ENCODE results near the gene OR51T1. TPM values are rescaled to one million over a fixed set of nuclear protein-coding genes. Genes with fewer than 3 reads are reported as not detected.

The OR51T1 gene
- total and polyA plus RNA-seq, 4 donors, result not detected

GRCh38 chr11:4922304-4922703, 40.6 kb downstream of the OR51T1 start:
- no peak for DNase-seq (ENCODE audit: low read depth in 4 of 6, low spot score in 6 of 6)
- no peaks in the 10 kb centered on the region for H3K4me1 ChIP-seq (ENCODE audit: control insufficient read depth, insufficient read depth, low read length)
- no peak overlapping the region for H3K4me3 ChIP-seq (ENCODE audit: low read depth, low read length)
- no peak overlapping the region for H3K27ac ChIP-seq (ENCODE audit: low read depth, low read length)
- H3K27me3 ChIP-seq (ENCODE audit: control insufficient read depth, insufficient read depth, low read length), result no peaks in the 10 kb centered on the region
- H3K9me3 ChIP-seq (ENCODE audit: control insufficient read depth, insufficient read depth, low read length), result no peaks in the 10 kb centered on the region
- no CpG with 5 or more reads among the region's 1 CpG for WGBS (ENCODE audit: insufficient coverage)
- H3K36me3 ChIP-seq (ENCODE audit: control insufficient read depth, insufficient read depth, low read length), result no peaks in the 10 kb centered on the region

- DNase-seq (ENCODE audit: low read depth in 4 of 6, low spot score in 6 of 6), result no peak
- no peaks in the 10 kb centered on the region for H3K9me3 ChIP-seq (ENCODE audit: control insufficient read depth, insufficient read depth, low read length)
- no peak within 1 kb of the TSS for H3K4me3 ChIP-seq (ENCODE audit: low read depth, low read length)
- H3K4me1 ChIP-seq (ENCODE audit: control insufficient read depth, insufficient read depth, low read length), result no peaks in the 10 kb centered on the region
- H3K27ac ChIP-seq (ENCODE audit: low read depth, low read length), result no peak within 1 kb of the TSS
- WGBS (ENCODE audit: insufficient coverage), result 100% methylated on average over 1 of the region's 1 CpG
- no peaks in the 10 kb centered on the region for H3K36me3 ChIP-seq (ENCODE audit: control insufficient read depth, insufficient read depth, low read length)
- H3K27me3 ChIP-seq (ENCODE audit: control insufficient read depth, insufficient read depth, low read length), result no peaks in the 10 kb centered on the region
Observed at GRCh38 chr11:4924239-4924638, 42.5 kb downstream of the OR51T1 start, which contains the start of gene OR51G1. Gene OR51G1 (minus strand): TSS chr11:4924339. CDS start chr11:4924339, 0 bp downstream.

- Histone ChIP-seq H3K27ac (ENCODE audit: low read depth, low read length) (no peak overlapping the region), H3K9me3 (ENCODE audit: control insufficient read depth, insufficient read depth, low read length) (no peaks in the 10 kb centered on the region), H3K36me3 (ENCODE audit: control insufficient read depth, insufficient read depth, low read length) (no peaks in the 10 kb centered on the region), H3K27me3 (ENCODE audit: control insufficient read depth, insufficient read depth, low read length) (no peaks in the 10 kb centered on the region), H3K4me1 (ENCODE audit: control insufficient read depth, insufficient read depth, low read length) (no peaks in the 10 kb centered on the region), H3K4me3 (ENCODE audit: low read depth, low read length) (no peak overlapping the region)
- DNase-seq (ENCODE audit: low read depth in 4 of 6, low spot score in 6 of 6), result no peak
Observed at GRCh38 chr11:4926608-4927007, 44.9 kb downstream of the OR51T1 start.

Other genes with a start within 250 kb of the OR51T1 start
- gene OR51D1, start 244.4 kb upstream of the OR51T1 start, total RNA-seq, result not detected
- gene OR51D1, start 244.4 kb upstream of the OR51T1 start, polyA plus RNA-seq (ENCODE audit: insufficient read length in 2 of 2), result not detected
- 1 to 10 TPM in 1 of 2 donors, under 1 TPM in 1; 0.40 to 1.8 TPM for gene OR51E1, start 237.9 kb upstream of the OR51T1 start, total RNA-seq
- under 1 TPM; 0.11 to 0.29 TPM for gene OR51E1, start 237.9 kb upstream of the OR51T1 start, polyA plus RNA-seq (ENCODE audit: insufficient read length in 2 of 2)
- gene OR51E2, start 184.0 kb upstream of the OR51T1 start, total RNA-seq, result under 1 TPM; 0.39 to 0.40 TPM
- gene OR51E2, start 184.0 kb upstream of the OR51T1 start, polyA plus RNA-seq (ENCODE audit: insufficient read length in 2 of 2), result under 1 TPM; 0.26 to 0.35 TPM
- gene MMP26, start 177.1 kb upstream of the OR51T1 start, total RNA-seq, result not detected
- under 1 TPM; 0.17 to 0.27 TPM for gene MMP26, start 177.1 kb upstream of the OR51T1 start, polyA plus RNA-seq (ENCODE audit: insufficient read length in 2 of 2)
- gene OR51F1, start 112.0 kb upstream of the OR51T1 start, total RNA-seq, result not detected
- not detected for gene OR51F1, start 112.0 kb upstream of the OR51T1 start, polyA plus RNA-seq (ENCODE audit: insufficient read length in 2 of 2)
- gene OR52R1, start 77.5 kb upstream of the OR51T1 start, total RNA-seq, result not detected
- not detected for gene OR52R1, start 77.5 kb upstream of the OR51T1 start, polyA plus RNA-seq (ENCODE audit: insufficient read length in 2 of 2)
- gene OR51F2, start 60.6 kb upstream of the OR51T1 start, total RNA-seq, result not detected
- gene OR51F2, start 60.6 kb upstream of the OR51T1 start, polyA plus RNA-seq (ENCODE audit: insufficient read length in 2 of 2), result not detected
- not detected for gene OR51S1, start 32.7 kb upstream of the OR51T1 start, total RNA-seq
- not detected for gene OR51S1, start 32.7 kb upstream of the OR51T1 start, polyA plus RNA-seq (ENCODE audit: insufficient read length in 2 of 2)
- not detected for gene OR51A7, start 21.9 kb downstream of the OR51T1 start, total RNA-seq
- gene OR51A7, start 21.9 kb downstream of the OR51T1 start, polyA plus RNA-seq (ENCODE audit: insufficient read length in 2 of 2), result not detected
- gene OR51G2, start 37.5 kb downstream of the OR51T1 start, total RNA-seq, result not detected
- gene OR51G2, start 37.5 kb downstream of the OR51T1 start, polyA plus RNA-seq (ENCODE audit: insufficient read length in 2 of 2), result not detected
- not detected for gene OR51G1, start 42.4 kb downstream of the OR51T1 start, total RNA-seq
- gene OR51G1, start 42.4 kb downstream of the OR51T1 start, polyA plus RNA-seq (ENCODE audit: insufficient read length in 2 of 2), result not detected
- gene OR51A4, start 65.7 kb downstream of the OR51T1 start, total RNA-seq, result not detected
- not detected for gene OR51A4, start 65.7 kb downstream of the OR51T1 start, polyA plus RNA-seq (ENCODE audit: insufficient read length in 2 of 2)
- not detected for gene OR51A2, start 73.8 kb downstream of the OR51T1 start, total RNA-seq
- gene OR51A2, start 73.8 kb downstream of the OR51T1 start, polyA plus RNA-seq (ENCODE audit: insufficient read length in 2 of 2), result not detected
- gene OR51L1, start 113.0 kb downstream of the OR51T1 start, total RNA-seq, result not detected
- gene OR51L1, start 113.0 kb downstream of the OR51T1 start, polyA plus RNA-seq (ENCODE audit: insufficient read length in 2 of 2), result under 1 TPM in 1 of 2 donors, not detected in 1; 0.03 TPM
- not detected for gene OR52J3, start 164.6 kb downstream of the OR51T1 start, total RNA-seq
- not detected for gene OR52J3, start 164.6 kb downstream of the OR51T1 start, polyA plus RNA-seq (ENCODE audit: insufficient read length in 2 of 2)
- not detected for gene OR52E2, start 177.7 kb downstream of the OR51T1 start, total RNA-seq
- not detected for gene OR52E2, start 177.7 kb downstream of the OR51T1 start, polyA plus RNA-seq (ENCODE audit: insufficient read length in 2 of 2)
- not detected for gene OR52E1, start 187.7 kb downstream of the OR51T1 start, total RNA-seq
- not detected for gene OR52E1, start 187.7 kb downstream of the OR51T1 start, polyA plus RNA-seq (ENCODE audit: insufficient read length in 2 of 2)